H9 (cell line): Measurements from ENCODE around the gene NUFIP2. TPM values are rescaled to one million over a fixed set of nuclear protein-coding genes. Genes with fewer than 3 reads are reported as not detected.

Experiments used
- DNase-seq: peaks from one replicate; pipeline ENCODE4 v3.0.0-alpha.2; 2017
- H2AFZ ChIP-seq: one replicate; pipeline ENCODE4 v1.6.1; 2013; ENCODE audit warnings: mild to moderate bottlenecking, low read length, control low read depth, moderate library complexity
- H2AK5ac ChIP-seq: 2 replicates; pipeline ENCODE4 v1.6.1; 2013; ENCODE audit warnings: low read length, control low read depth, mixed read lengths; ENCODE audit not compliant: insufficient read length
- H2BK120ac ChIP-seq: one replicate; pipeline ENCODE4 v1.6.1; 2013; ENCODE audit warnings: low read depth, mild to moderate bottlenecking, low read length, control low read depth, inconsistent platforms; ENCODE audit not compliant: poor library complexity, severe bottlenecking
- H2BK12ac ChIP-seq: 2 replicates; pipeline ENCODE4 v1.6.1; 2013; ENCODE audit warnings: low read length, control low read depth, mixed read lengths, low read depth; ENCODE audit not compliant: insufficient read length
- H2BK15ac ChIP-seq: 2 replicates; pipeline ENCODE4 v1.6.1; 2013; ENCODE audit warnings: low read depth, low read length, control low read depth
- H2BK20ac ChIP-seq: one replicate; pipeline ENCODE4 v1.6.1; 2013; ENCODE audit warnings: low read depth, mild to moderate bottlenecking, low read length, control low read depth, inconsistent platforms; ENCODE audit not compliant: poor library complexity, severe bottlenecking
- H2BK5ac ChIP-seq: 2 replicates; pipeline ENCODE4 v1.6.1; 2013; ENCODE audit warnings: low read length, control low read depth, mixed read lengths; ENCODE audit not compliant: insufficient read length
- H3K14ac ChIP-seq: 2 replicates; pipeline ENCODE4 v1.6.1; 2013; ENCODE audit warnings: low read length, control low read depth; ENCODE audit not compliant: insufficient read depth
- H3K18ac ChIP-seq: 2 replicates; pipeline ENCODE4 v1.6.1; 2013; ENCODE audit warnings: low read depth, mild to moderate bottlenecking, mixed read lengths, low read length, control low read depth; ENCODE audit not compliant: insufficient read length
- H3K23ac ChIP-seq: 2 replicates; pipeline ENCODE4 v1.6.1; 2013; ENCODE audit warnings: low read length, control low read depth, mixed read lengths, low read depth; ENCODE audit not compliant: insufficient read length
- H3K23me2 ChIP-seq: 2 replicates; pipeline ENCODE4 v1.6.1; 2013; ENCODE audit warnings: low read depth, mild to moderate bottlenecking, mixed read lengths, low read length, control low read depth; ENCODE audit not compliant: insufficient read length, poor library complexity, severe bottlenecking
- H3K27ac ChIP-seq: 2 replicates; pipeline ENCODE4 v1.5.1; 2013; ENCODE audit warnings: low read length, control low read depth, mixed read lengths, low read depth; ENCODE audit not compliant: insufficient read length
- H3K27me3 ChIP-seq: 2 replicates; pipeline ENCODE4 v1.6.1; 2013; ENCODE audit warnings: low read length, control low read depth, inconsistent platforms; ENCODE audit not compliant: insufficient read depth
- H3K4ac ChIP-seq: 2 replicates; pipeline ENCODE4 v1.6.1; 2013; ENCODE audit warnings: low read depth, mild to moderate bottlenecking, control low read depth, inconsistent platforms, low read length, moderate library complexity
- H3K4me1 ChIP-seq: 2 replicates; pipeline ENCODE4 v1.6.1; 2013; ENCODE audit warnings: low read length, control low read depth, inconsistent platforms; ENCODE audit not compliant: insufficient read depth
- H3K4me2 ChIP-seq: 2 replicates; pipeline ENCODE4 v1.6.1; 2013; ENCODE audit warnings: low read length, control low read depth, mixed read lengths; ENCODE audit not compliant: insufficient read length, insufficient read depth
- H3K56ac ChIP-seq: 2 replicates; pipeline ENCODE4 v1.6.1; 2013; ENCODE audit warnings: low read depth, mild to moderate bottlenecking, mixed read lengths, low read length, control low read depth; ENCODE audit not compliant: insufficient read length
- H3K79me1 ChIP-seq: 2 replicates; pipeline ENCODE4 v1.6.1; 2013; ENCODE audit warnings: low read depth, mild to moderate bottlenecking, moderate library complexity, low read length, control low read depth, inconsistent platforms; ENCODE audit not compliant: insufficient read depth, poor library complexity, severe bottlenecking
- H3K79me2 ChIP-seq: 2 replicates; pipeline ENCODE4 v1.6.1; 2013; ENCODE audit warnings: low read length, control low read depth, inconsistent platforms; ENCODE audit not compliant: insufficient read depth
- H3K9ac ChIP-seq: 2 replicates; pipeline ENCODE4 v1.6.1; 2013; ENCODE audit warnings: low read length, control low read depth, mixed read lengths; ENCODE audit not compliant: insufficient read length; ENCODE audit errors: extremely low read depth
- H3K9me3 ChIP-seq: one replicate; pipeline ENCODE4 v1.6.1; 2013; ENCODE audit warnings: low read depth, low read length, inconsistent platforms; ENCODE audit not compliant: control insufficient read depth
- H3T11ph ChIP-seq: one replicate; pipeline ENCODE4 v1.6.1; 2013; ENCODE audit warnings: mild to moderate bottlenecking, low read length, control low read depth, inconsistent platforms
- H4K20me1 ChIP-seq: one replicate; pipeline ENCODE4 v1.6.1; 2013; ENCODE audit not compliant: control insufficient read depth, insufficient read length, insufficient read depth
- H4K5ac ChIP-seq: 2 replicates; pipeline ENCODE4 v1.6.1; 2013; ENCODE audit warnings: low read depth, mild to moderate bottlenecking, mixed read lengths, low read length, control low read depth; ENCODE audit not compliant: insufficient read length
- H4K8ac ChIP-seq: replicated peaks from 2 replicates; pipeline ENCODE4 v1.6.1; 2013; ENCODE audit warnings: low read length, control low read depth, mixed read lengths, low read depth; ENCODE audit not compliant: insufficient read length
- H4K91ac ChIP-seq: 2 replicates; pipeline ENCODE4 v1.6.1; 2013; ENCODE audit warnings: low read depth, mild to moderate bottlenecking, moderate library complexity, mixed read lengths, low read length, control low read depth; ENCODE audit not compliant: insufficient read length
- H3K27ac Mint-ChIP-seq, 3 experiments: 2 replicates in 2 of 3; 3 replicates in 1 of 3; pipeline ENCODE4 v1.8.0; 2020 to 2021; ENCODE audit warnings: mixed read lengths in 3 of 3, mild to moderate bottlenecking in 1 of 3, moderate library complexity in 1 of 3
- H3K27me3 Mint-ChIP-seq: 2 replicates; pipeline ENCODE4 v1.8.0; 2021; ENCODE audit warnings: low read depth, mild to moderate bottlenecking, moderate library complexity, mixed read lengths
- H3K36me3 Mint-ChIP-seq, 3 experiments: 2 replicates in 2 of 3; 3 replicates in 1 of 3; pipeline ENCODE4 v1.8.0; 2020 to 2021; ENCODE audit warnings: low read depth in 3 of 3, mixed read lengths in 3 of 3; ENCODE audit not compliant: insufficient read depth in 1 of 3
- H3K4me1 Mint-ChIP-seq, 2 experiments: 2 replicates each; pipeline ENCODE4 v1.8.0; 2020; ENCODE audit warnings: mixed read lengths in 2 of 2
- H3K4me3 Mint-ChIP-seq, 2 experiments: 2 replicates in 1 of 2; 3 replicates in 1 of 2; pipeline ENCODE4 v1.8.0; 2020 to 2021; ENCODE audit warnings: mild to moderate bottlenecking in 2 of 2, mixed read lengths in 2 of 2, moderate library complexity in 1 of 2
- H3K9me3 Mint-ChIP-seq, 2 experiments: 2 replicates in 1 of 2; 3 replicates in 1 of 2; pipeline ENCODE4 v1.8.0; 2020; ENCODE audit warnings: mild to moderate bottlenecking in 2 of 2, mixed read lengths in 2 of 2, moderate library complexity in 1 of 2
- CTCF ChIP-seq: fragments of 200-600 bp; sonication (generic); conservative IDR thresholded peaks from 3 replicates; pipeline ENCODE4 v1.8.0; 2021; ENCODE audit warnings: antibody characterized with exemption, mild to moderate bottlenecking
- WGBS: extraction: QIAGEN DNeasy Blood & Tissue Kit; methylation state at CpG from one replicate; pipeline ENCODE4 v1.1.7; 2013; ENCODE audit warnings: missing lambda C conversion rate, low lambda C conversion rate, mixed read lengths; ENCODE audit not compliant: insufficient read length; ENCODE audit errors: extremely low coverage; 5-methylcytosine and 5-hydroxymethylcytosine counted together
- total RNA-seq: library from RNA; stranded (reverse); gene quantifications from 2 replicates; pipeline ENCODE4 v1.2.1, GENCODE V29; 2021

Gene NUFIP2
- total RNA-seq, 1 experiment from 2014 or later = 97.9 TPM

DNA sequence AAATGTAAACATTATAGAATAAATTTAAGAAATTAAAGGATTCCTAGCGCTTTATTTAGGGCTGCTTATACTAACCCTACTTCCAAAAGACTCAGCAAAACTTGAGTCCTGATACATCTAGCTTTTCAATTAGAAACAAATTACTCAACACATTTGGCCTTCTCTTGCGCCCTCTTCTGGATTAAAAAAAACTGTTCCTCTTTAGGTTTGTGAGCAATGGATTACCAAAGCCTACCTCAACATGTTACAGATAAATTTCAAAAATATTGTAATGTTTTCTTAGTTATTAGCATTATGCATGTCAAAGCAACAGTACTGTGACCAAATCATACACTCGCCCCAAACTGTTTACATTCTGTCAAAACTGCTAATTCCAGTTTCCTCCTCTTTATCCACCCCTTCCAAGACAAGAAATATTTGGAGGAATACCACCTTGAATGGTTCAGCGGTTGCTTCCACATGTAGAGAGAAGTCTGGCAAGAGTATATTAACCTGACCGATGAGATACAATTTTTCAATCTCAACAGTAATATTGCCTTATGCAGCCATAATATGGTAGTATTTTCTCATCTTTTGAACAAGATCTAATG, 2.7 kb downstream of the NUFIP2 start:
- peaks cover 3% of the 10 kb centered on the region for H3K79me1 ChIP-seq

More for the DNA sequence above, 2.7 kb downstream of the NUFIP2 start:
- Histone ChIP-seq H4K20me1 (no peaks in the 10 kb centered on the region), H2BK15ac (no peak overlapping the region), H3K9ac (no peak overlapping the region), H3K79me2 (peaks cover 56% of the 10 kb centered on the region), H4K91ac (no peak overlapping the region), H4K8ac (no peak overlapping the region), H2AFZ (no peak overlapping the region), H3T11ph (no peak overlapping the region), H3K27ac (no peak overlapping the region), H2BK120ac (no peak overlapping the region), H3K27me3 (no peaks in the 10 kb centered on the region), H3K4me2 (peak overlapping the region; percentile 54), H3K4ac (no peak overlapping the region), H3K4me1 (no peaks in the 10 kb centered on the region; the same call in 1 of the 2 replicates), H2BK20ac (no peak overlapping the region), H4K5ac (no peak overlapping the region), H3K14ac (no peak overlapping the region), H3K23ac (no peak overlapping the region), H3K56ac (no peak overlapping the region), H3K18ac (no peak overlapping the region), H2BK5ac (no peak overlapping the region), H2AK5ac (no peak overlapping the region), H3K9me3 (no peaks in the 10 kb centered on the region), H2BK12ac (no peak overlapping the region), H3K23me2 (no peaks in the 10 kb centered on the region)
- TF ChIP-seq CTCF = peak; percentile 77
- WGBS = no CpG with 5 or more reads among the region's 5 CpGs
- Mint-ChIP-seq H3K36me3 (peaks cover 46 to 62% (median 59%) of the 10 kb centered on the region in 3 experiments), H3K27me3 (0 out of 2 replicates have a peak, but pooled peaks cover 3% of the 10 kb centered on the region), H3K9me3 (peaks cover 2 to 4% of the 10 kb centered on the region in 2 experiments; a peak in 4 of 5 replicates), H3K4me3 (peak overlapping the region; percentile 88 to 96), H3K27ac (no peak overlapping the region), H3K4me1 (peaks cover 39 to 42% of the 10 kb centered on the region in 2 experiments)
- no peak for DNase-seq
